Gastrocnemius medialis (tissue), 4 donors: Measurements from ENCODE around the gene HDAC4. TPM values are rescaled to one million over a fixed set of nuclear protein-coding genes. Genes with fewer than 3 reads are reported as not detected.

Source experiments
- ATAC-seq, 2 donors: fragments of 150-250 bp; one replicate each; pipeline ENCODE4 v1.9.1; 2016
- DNase-seq, 2 donors: peaks; one replicate each; pipeline ENCODE4 v3.0.0-alpha.2; 2019
- H3K27ac ChIP-seq, 4 donors: fragments of 200-600 bp; sonication (generic); 1 replicate in 1 of 4; 2 replicates in 3 of 4; pipeline ENCODE4 v1.5.1; 2016 to 2018; ENCODE audit warnings: mild to moderate bottlenecking in 2 of 4, moderate library complexity in 1 of 4
- H3K27me3 ChIP-seq, 3 donors: fragments of 200-600 bp; sonication (generic) in 2 of 3; 1 replicate in 1 of 3; 2 replicates in 2 of 3; pipeline versions ENCODE4 v1.5.1 to v1.6.0; 2016 to 2019; ENCODE audit warnings: mild to moderate bottlenecking in 1 of 3, moderate library complexity in 1 of 3
- H3K36me3 ChIP-seq, 2 donors: fragments of 200-600 bp; sonication (generic) in 1 of 2; one replicate each; pipeline ENCODE4 v1.5.1; 2017 to 2018
- H3K4me1 ChIP-seq, 2 donors: fragments of 200-600 bp; sonication (generic) in 1 of 2; one replicate each; pipeline ENCODE4 v1.5.1; 2016 to 2017; ENCODE audit warnings: mild to moderate bottlenecking in 2 of 2
- H3K4me3 ChIP-seq, 4 donors: fragments of 200-600 bp; sonication (generic) in 3 of 4; 1 replicate in 1 of 4; 2 replicates in 3 of 4; pipeline ENCODE4 v1.5.1; 2016 to 2019; ENCODE audit warnings: mild to moderate bottlenecking in 2 of 4
- H3K9me3 ChIP-seq, 3 donors: fragments of 200-600 bp; sonication (generic) in 2 of 3; 1 replicate in 1 of 3; 2 replicates in 2 of 3; pipeline ENCODE4 v1.5.1; 2016 to 2019
- POLR2A ChIP-seq, 2 donors: fragments of 450-650 bp; IDR thresholded peaks; one replicate each; pipeline ENCODE4 v1.6.1; 2017; ENCODE audit warnings: antibody characterized with exemption in 2 of 2, mild to moderate bottlenecking in 2 of 2, moderate library complexity in 2 of 2
- in situ Hi-C, 4 donors: fragments of 200-750 bp; cut with MboI; loops; one replicate each; pipeline versions ENCODE4 v1.15.0 to v1.8.0; 2017; ENCODE audit warnings: low sequenced_read_pairs in 4 of 4
- intact Hi-C: fragments of 100-400 bp; cut with DNase I; formaldehyde crosslinking; loops from one replicate; pipeline ENCODE4 v1.15.1; 2023; ENCODE audit warnings: low total_unique reads
- total RNA-seq, 4 donors: library from RNA; depleted of rRNA; stranded (reverse); fragments of >200 nt; gene quantifications; one replicate each; pipeline versions ENCODE4 v1.1.0 to v1.2.3, GENCODE V29; 2016
- TF ChIP-seq, protein P1 (sequence below), 5 experiments: fragments of 450-650 bp in 3 of 5; fragments of 200-600 bp in 2 of 5; sonication (generic) in 2 of 5; IDR thresholded peaks in 4 of 5; conservative IDR thresholded peaks in 1 of 5; 1 replicate in 4 of 5; 2 replicates in 1 of 5; pipeline ENCODE4 v1.5.1; 2016 to 2019; ENCODE audit warnings: antibody characterized with exemption in 5 of 5, mild to moderate bottlenecking in 3 of 5, moderate library complexity in 3 of 5

Gene HDAC4
- total RNA-seq, 4 donors from 2014 or later: 23.6 to 257 (median 119) TPM

DNA sequence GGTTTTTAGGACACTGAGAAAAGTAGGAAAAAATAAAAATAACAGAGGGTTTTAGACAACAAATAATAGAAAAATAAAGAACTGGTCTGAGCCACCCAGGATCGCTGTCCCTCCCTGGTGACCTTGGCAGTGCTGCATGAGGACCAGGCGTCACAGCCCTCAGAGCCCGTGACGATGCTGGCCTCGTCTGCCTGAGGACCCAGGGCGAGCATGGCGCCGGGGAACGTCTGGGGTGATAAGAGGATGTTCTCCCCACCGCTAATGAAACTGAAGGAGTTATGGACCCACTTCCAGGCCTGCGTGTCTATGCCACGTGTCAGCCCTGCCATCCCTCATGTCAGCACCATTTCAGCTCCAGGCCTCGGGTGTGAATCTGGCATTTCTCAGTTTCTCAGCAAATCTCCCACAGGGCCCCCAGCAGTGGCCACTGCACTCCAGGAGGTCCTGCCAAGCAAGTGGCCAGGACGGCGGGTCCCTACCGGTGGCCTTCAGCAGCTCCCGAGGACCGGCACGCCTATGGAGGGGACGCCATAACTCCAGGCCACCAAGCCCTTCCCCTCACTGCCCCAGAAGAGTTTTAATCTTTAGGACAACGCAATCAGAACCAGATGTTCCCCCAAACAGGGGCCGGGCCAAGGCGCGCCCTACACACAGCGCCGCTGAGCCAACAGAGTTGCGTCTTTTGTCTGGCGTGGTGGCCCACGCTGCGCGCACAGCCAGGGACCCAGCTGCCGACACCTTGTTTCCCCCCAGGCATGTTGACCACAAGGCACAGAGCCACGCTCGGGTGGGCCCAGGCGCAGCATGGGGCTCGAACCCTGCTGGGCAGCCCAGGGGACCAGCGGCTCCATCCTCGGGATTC, 373.2 kb downstream of the HDAC4 start:
- no peaks in the 10 kb centered on the region for H3K36me3 ChIP-seq

DNA sequence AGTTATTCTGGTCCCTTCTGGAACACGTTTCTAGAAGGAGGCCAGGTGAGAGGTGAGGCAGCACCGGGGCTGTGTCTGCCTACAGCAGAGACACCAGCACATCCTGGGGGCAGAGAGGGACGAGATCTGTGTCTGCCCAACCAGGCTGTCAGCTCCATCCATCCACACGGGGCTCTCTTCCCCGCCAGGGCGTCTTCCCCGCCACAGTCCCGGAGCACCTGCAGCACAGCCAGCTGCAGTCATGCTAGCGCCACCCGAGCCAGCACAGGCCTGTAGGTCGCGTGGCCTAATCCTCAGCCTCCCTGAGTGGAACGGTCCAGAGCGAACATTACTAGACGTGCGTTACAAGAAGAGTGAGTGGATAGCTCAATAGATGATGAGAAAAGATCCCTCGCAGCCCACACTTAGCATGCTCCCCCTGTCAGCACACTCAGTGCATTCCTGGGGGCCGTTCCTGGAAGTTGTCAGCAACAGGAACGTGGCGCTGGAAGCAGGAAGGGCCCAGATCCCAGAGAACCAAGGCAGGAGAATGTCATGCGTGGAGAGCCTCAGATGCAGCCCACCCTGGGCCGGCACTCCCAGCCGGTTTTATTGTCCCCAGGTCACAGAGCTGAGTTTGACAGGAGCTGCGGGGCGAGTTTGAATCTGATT, 374.0 kb downstream of the HDAC4 start:
- DNase-seq (no peak), ATAC-seq (no peak)
- peaks cover 0 to 11% (median 1%) of the 10 kb centered on the region in 3 donors for H3K27me3 ChIP-seq
- H3K36me3 ChIP-seq: no peaks in the 10 kb centered on the region
- intact Hi-C loops: no loop called here
- no peak overlapping the region for H3K27ac ChIP-seq
- TF ChIP-seq, protein P1, sequence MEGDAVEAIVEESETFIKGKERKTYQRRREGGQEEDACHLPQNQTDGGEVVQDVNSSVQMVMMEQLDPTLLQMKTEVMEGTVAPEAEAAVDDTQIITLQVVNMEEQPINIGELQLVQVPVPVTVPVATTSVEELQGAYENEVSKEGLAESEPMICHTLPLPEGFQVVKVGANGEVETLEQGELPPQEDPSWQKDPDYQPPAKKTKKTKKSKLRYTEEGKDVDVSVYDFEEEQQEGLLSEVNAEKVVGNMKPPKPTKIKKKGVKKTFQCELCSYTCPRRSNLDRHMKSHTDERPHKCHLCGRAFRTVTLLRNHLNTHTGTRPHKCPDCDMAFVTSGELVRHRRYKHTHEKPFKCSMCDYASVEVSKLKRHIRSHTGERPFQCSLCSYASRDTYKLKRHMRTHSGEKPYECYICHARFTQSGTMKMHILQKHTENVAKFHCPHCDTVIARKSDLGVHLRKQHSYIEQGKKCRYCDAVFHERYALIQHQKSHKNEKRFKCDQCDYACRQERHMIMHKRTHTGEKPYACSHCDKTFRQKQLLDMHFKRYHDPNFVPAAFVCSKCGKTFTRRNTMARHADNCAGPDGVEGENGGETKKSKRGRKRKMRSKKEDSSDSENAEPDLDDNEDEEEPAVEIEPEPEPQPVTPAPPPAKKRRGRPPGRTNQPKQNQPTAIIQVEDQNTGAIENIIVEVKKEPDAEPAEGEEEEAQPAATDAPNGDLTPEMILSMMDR (IDR thresholded peaks at IDR 0.05 in 4 of 5, conservative IDR thresholded peaks at IDR 0.05 in 1 of 5): no peak
- TF ChIP-seq POLR2A (IDR thresholded peaks at IDR 0.05): no peak
- H3K9me3 ChIP-seq: no peaks in the 10 kb centered on the region
- in situ Hi-C loops: loop anchor here in 3 of 4 donors (25.0 kb wide), 3 partner anchors 860 to 1110 kb away; partner anchors contain the start of genes COPS9 (in 1 of the 3) and OTOS (in 1 of the 3)
- H3K4me3 ChIP-seq: no peak overlapping the region
- no peaks in the 10 kb centered on the region for H3K4me1 ChIP-seq

More for the DNA sequence above, 373.2 kb downstream of the HDAC4 start:
- Histone ChIP-seq H3K4me1 (no peaks in the 10 kb centered on the region), H3K4me3 (no peak overlapping the region), H3K27me3 (peaks cover 0 to 10% (median 6%) of the 10 kb centered on the region in 3 donors), H3K9me3 (no peaks in the 10 kb centered on the region), H3K27ac (no peak overlapping the region)
- intact Hi-C loops: no loop called here
- ATAC-seq (no peak), DNase-seq (no peak)
- in situ Hi-C loops: loop anchor here in 3 of 4 donors (25.0 kb wide), 3 partner anchors 860 to 1110 kb away; partner anchors contain the start of genes COPS9 (in 1 of the 3) and OTOS (in 1 of the 3)
- no peak for TF ChIP-seq POLR2A (IDR thresholded peaks at IDR 0.05)
- TF ChIP-seq, protein P1 (IDR thresholded peaks at IDR 0.05 in 4 of 5, conservative IDR thresholded peaks at IDR 0.05 in 1 of 5): no peak

GRCh38 chr2:239025951-239026461, 374.8 kb downstream of the HDAC4 start:
- ATAC-seq: no peak
- H3K4me3 ChIP-seq: no peak overlapping the region
- TF ChIP-seq POLR2A (IDR thresholded peaks at IDR 0.05): no peak
- TF ChIP-seq, protein P1 (IDR thresholded peaks at IDR 0.05 in 4 of 5, conservative IDR thresholded peaks at IDR 0.05 in 1 of 5): no peak
- H3K27me3 ChIP-seq: peaks cover 0 to 5% (median 0%) of the 10 kb centered on the region in 3 donors
- in situ Hi-C loops (loop anchor here in 3 of 4 donors (25.0 kb wide), 3 partner anchors 861 to 1111 kb away; partner anchors contain the start of genes COPS9 (in 1 of the 3) and OTOS (in 1 of the 3)), intact Hi-C loops (no loop called here)
- H3K4me1 ChIP-seq: no peaks in the 10 kb centered on the region
- DNase-seq: no peak
- no peak overlapping the region for H3K27ac ChIP-seq
- no peaks in the 10 kb centered on the region for H3K9me3 ChIP-seq
- no peaks in the 10 kb centered on the region for H3K36me3 ChIP-seq

DNA sequence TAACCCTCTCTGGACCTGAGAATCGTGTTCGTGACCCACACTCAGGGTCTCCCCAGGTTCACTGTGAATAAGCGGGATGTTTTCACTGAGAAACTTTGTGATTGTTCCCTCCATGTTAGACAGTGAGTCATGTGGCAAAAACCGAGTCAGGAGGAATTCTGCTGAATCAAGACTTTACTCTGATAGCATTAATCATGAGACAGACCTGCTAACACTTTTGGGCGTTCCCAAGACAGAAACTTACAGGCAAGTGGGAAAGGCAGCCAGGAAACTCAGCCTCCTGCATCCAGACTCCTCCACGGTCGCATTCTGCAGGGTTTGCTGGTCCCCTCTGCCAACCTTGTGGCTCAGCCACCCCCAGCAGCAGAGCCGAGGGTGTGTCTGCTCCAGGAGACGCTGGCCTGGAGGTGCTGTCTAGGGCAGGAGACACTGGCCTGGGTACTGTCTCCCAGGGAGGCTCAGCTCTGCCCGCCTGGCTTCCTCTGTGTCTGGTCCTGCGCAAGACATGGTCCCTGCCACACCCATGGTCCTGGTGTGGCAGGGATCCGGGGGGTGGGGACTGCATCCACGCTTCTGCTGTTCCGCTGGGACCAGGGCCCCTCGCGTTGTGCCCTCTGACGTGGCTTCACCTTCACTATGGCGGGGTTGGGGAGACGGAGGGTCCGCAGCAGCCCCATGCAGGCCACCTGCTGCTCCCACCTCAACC, 375.6 kb downstream of the HDAC4 start:
- ATAC-seq: no peak
- Histone ChIP-seq H3K4me3 (no peak overlapping the region), H3K9me3 (no peaks in the 10 kb centered on the region), H3K4me1 (no peaks in the 10 kb centered on the region), H3K27ac (no peak overlapping the region), H3K27me3 (peaks cover 0 to 3% (median 0%) of the 10 kb centered on the region in 3 donors), H3K36me3 (no peaks in the 10 kb centered on the region)
- TF ChIP-seq, protein P1 (IDR thresholded peaks at IDR 0.05 in 4 of 5, conservative IDR thresholded peaks at IDR 0.05 in 1 of 5): no peak
- no peak for TF ChIP-seq POLR2A (IDR thresholded peaks at IDR 0.05)
- in situ Hi-C loops: loop anchor here in 3 of 4 donors (25.0 kb wide), 3 partner anchors 862 to 1112 kb away; partner anchors contain the start of genes COPS9 (in 1 of the 3) and OTOS (in 1 of the 3)
- intact Hi-C loops: no loop called here
- no peak for DNase-seq
